OCI-LY1 (cell line): Measurements from ENCODE around the gene PTPRD.

Experiments used
- EZH2 ChIP-seq: fragments of 200-600 bp; sonication (generic), shearing (Covaris generic); IDR thresholded peaks from 2 replicates; pipeline ENCODE4 v1.8.0; 2017; ENCODE audit warnings: borderline replicate concordance, mixed run types, mild to moderate bottlenecking, antibody characterized with exemption, low read length, moderate library complexity, mixed read lengths
- TF ChIP-seq, protein P1 (sequence below): fragments of 200-600 bp; sonication (generic), shearing (Covaris generic); IDR thresholded peaks from 2 replicates; pipeline ENCODE4 v1.5.1; 2017; ENCODE audit warnings: mild to moderate bottlenecking, antibody characterized with exemption, low read length, moderate library complexity, mixed read lengths

DNA sequence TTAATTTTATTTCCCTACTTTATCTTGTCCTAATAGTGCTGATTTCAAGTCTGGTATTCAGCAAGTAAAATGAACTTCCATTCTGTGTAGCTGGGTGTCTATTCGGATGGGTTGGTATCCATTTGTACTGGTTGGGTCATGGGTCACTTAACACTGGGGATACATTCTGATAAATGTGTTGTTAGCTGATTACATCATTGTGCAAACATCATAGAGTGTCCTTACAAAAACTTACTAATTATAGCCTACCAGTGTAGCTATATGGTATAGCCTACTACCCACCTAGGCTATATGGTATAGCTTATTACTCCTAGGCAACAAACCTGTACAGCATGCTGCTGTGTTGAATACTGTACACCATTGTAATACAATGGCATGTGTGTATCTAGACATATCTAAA lies 1439.5 kb downstream of the PTPRD start:
- TF ChIP-seq, protein P1, sequence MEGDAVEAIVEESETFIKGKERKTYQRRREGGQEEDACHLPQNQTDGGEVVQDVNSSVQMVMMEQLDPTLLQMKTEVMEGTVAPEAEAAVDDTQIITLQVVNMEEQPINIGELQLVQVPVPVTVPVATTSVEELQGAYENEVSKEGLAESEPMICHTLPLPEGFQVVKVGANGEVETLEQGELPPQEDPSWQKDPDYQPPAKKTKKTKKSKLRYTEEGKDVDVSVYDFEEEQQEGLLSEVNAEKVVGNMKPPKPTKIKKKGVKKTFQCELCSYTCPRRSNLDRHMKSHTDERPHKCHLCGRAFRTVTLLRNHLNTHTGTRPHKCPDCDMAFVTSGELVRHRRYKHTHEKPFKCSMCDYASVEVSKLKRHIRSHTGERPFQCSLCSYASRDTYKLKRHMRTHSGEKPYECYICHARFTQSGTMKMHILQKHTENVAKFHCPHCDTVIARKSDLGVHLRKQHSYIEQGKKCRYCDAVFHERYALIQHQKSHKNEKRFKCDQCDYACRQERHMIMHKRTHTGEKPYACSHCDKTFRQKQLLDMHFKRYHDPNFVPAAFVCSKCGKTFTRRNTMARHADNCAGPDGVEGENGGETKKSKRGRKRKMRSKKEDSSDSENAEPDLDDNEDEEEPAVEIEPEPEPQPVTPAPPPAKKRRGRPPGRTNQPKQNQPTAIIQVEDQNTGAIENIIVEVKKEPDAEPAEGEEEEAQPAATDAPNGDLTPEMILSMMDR = no peak
- TF ChIP-seq EZH2 = no peak
